ENCODE results near the gene PPP1R14C.

GRCh38 chr6:150298030-150298380, 155.2 kb downstream of the PPP1R14C start:
- TF ChIP-seq CTCF (IDR thresholded peaks at IDR 0.05; ENCODE audit: low read depth, low read length) (no peak), EZH2phosphoT487 (IDR thresholded peaks at IDR 0.05; ENCODE audit: low read depth) (no peak)

Measured in OCI-LY3 (cell line).